K562 (cell line): Measurements from ENCODE around the gene SMIM3. TPM values are rescaled to one million over a fixed set of nuclear protein-coding genes. Genes with fewer than 3 reads are reported as not detected.

ENCODE experiments used
- ATAC-seq: fragments of 200-7000 bp; cut with Tn5 transposase; 3 replicates; pipeline ENCODE4 v1.9.1; 2020; ENCODE audit warnings: moderate library complexity
- BruUV-seq: library from RNA; stranded (reverse); fragments of 400-500 nt; replicated peaks from 2 replicates; lab custom pipeline; 2021; lab: Mats Ljungman, UMichigan
- CTCF ChIA-PET: fragments of 300-600 bp; formaldehyde crosslinking; extraction: SDS; loops from one replicate; lab custom pipeline; 2021; ENCODE audit warnings: low intra/inter-chr PET ratio; lab: Yijun Ruan, JAX
- POLR2A ChIA-PET: fragments of 300-600, 350-650 bp; sonication (Branson Sonifier 250); formaldehyde crosslinking; extraction: SDS; loops from one replicate; lab custom pipeline; 2021; ENCODE audit warnings: antibody characterized with exemption, inconsistent platforms; lab: Yijun Ruan, JAX
- DNase-seq, 4 experiments: peaks; one replicate each; pipeline versions ENCODE4 v3.0.0 to v3.0.0-alpha.2; 2011 to 2018; ENCODE audit warnings: low spot score in 3 of 4, mixed read lengths in 3 of 4; ENCODE audit errors: extremely low read depth in 1 of 4
- FAIRE-seq: peaks from 2 replicates; lab custom pipeline; 2011; peaks lifted over from hg19 to GRCh38; lab: Jason Lieb, UNC
- H2AFZ ChIP-seq: 2 replicates; pipeline ENCODE4 v1.6.0; 2011; ENCODE audit warnings: low read depth, low read length, control low read depth, inconsistent platforms
- H3K27ac ChIP-seq: fragments of 200-600 bp; 3 replicates; pipeline ENCODE4 v1.8.0; 2011; ENCODE audit warnings: low read depth, mild to moderate bottlenecking, control low read depth, inconsistent platforms, low read length, moderate library complexity, mixed read lengths; ENCODE audit errors: extremely low read depth
- H3K27me3 ChIP-seq, 2 experiments: fragments of 300-600 bp in 1 of 2; 2 replicates in 1 of 2; 3 replicates in 1 of 2; pipeline versions ENCODE4 v1.6.0 to v1.8.0; 2011; ENCODE audit warnings: inconsistent platforms in 2 of 2, low read length in 2 of 2, mild to moderate bottlenecking in 1 of 2, mixed read lengths in 1 of 2, moderate library complexity in 1 of 2; ENCODE audit not compliant: control insufficient read depth in 2 of 2, insufficient read depth in 2 of 2
- H3K36me3 ChIP-seq: fragments of 300-600 bp; 3 replicates; pipeline ENCODE4 v1.8.0; 2011; ENCODE audit warnings: mild to moderate bottlenecking, low read length, inconsistent platforms; ENCODE audit not compliant: control insufficient read depth, insufficient read depth
- H3K4me1 ChIP-seq, 2 experiments: fragments of 200-600 bp in 1 of 2; replicated peaks in 1 of 2; 2 replicates in 1 of 2; 3 replicates in 1 of 2; pipeline versions ENCODE4 v1.5.1 to v1.8.0; 2011; ENCODE audit warnings: inconsistent platforms in 2 of 2, low read length in 2 of 2, mild to moderate bottlenecking in 1 of 2, mixed read lengths in 1 of 2, moderate library complexity in 1 of 2; ENCODE audit not compliant: control insufficient read depth in 2 of 2, insufficient read depth in 2 of 2
- H3K4me2 ChIP-seq: 2 replicates; pipeline ENCODE4 v1.6.1; 2011; ENCODE audit warnings: low read length, control low read depth, inconsistent platforms, mixed read lengths; ENCODE audit not compliant: insufficient read depth
- H3K4me3 ChIP-seq: fragments of 200-600 bp; sonication (generic), shearing (Covaris generic); 2 replicates; pipeline ENCODE4 v1.5.1; 2016; ENCODE audit warnings: control low read depth, inconsistent platforms
- H3K79me2 ChIP-seq: fragments of 200-600 bp; 3 replicates; pipeline ENCODE4 v1.8.0; 2011; ENCODE audit warnings: low read length, inconsistent platforms; ENCODE audit not compliant: control insufficient read depth, insufficient read depth
- H3K9ac ChIP-seq, 2 experiments: 2 replicates each; pipeline versions ENCODE4 v1.6.0 to v1.6.1; 2011; ENCODE audit warnings: low read depth in 2 of 2, low read length in 2 of 2, control low read depth in 1 of 2, inconsistent platforms in 1 of 2, mild to moderate bottlenecking in 1 of 2, mixed read lengths in 1 of 2; ENCODE audit not compliant: insufficient read depth in 1 of 2
- H3K9me1 ChIP-seq: one replicate; pipeline ENCODE4 v1.6.0; 2011; ENCODE audit warnings: inconsistent platforms, mild to moderate bottlenecking, low read length, moderate library complexity; ENCODE audit not compliant: control insufficient read depth, insufficient read depth
- H3K9me3 ChIP-seq: replicated peaks from 2 replicates; pipeline ENCODE4 v1.5.1; 2011; ENCODE audit warnings: low read depth, low read length, inconsistent platforms; ENCODE audit not compliant: control insufficient read depth, insufficient read depth
- H4K20me1 ChIP-seq: replicated peaks from 2 replicates; pipeline ENCODE4 v1.6.1; 2011; ENCODE audit warnings: low read length, inconsistent platforms, mixed read lengths; ENCODE audit not compliant: control insufficient read depth, insufficient read depth
- BRD9 ChIP-seq: fragments of 450-650 bp; IDR thresholded peaks from 2 replicates; pipeline ENCODE4 v1.6.1; 2018; ENCODE audit warnings: low read depth; ENCODE audit not compliant: partially characterized antibody
- CBX2 ChIP-seq: fragments of 200-600 bp; sonication (generic); IDR thresholded peaks from one replicate; pipeline ENCODE4 v1.6.1; 2012; ENCODE audit warnings: mild to moderate bottlenecking, low read length, inconsistent platforms; ENCODE audit not compliant: insufficient read depth, poor library complexity, severe bottlenecking
- GABPB2 ChIP-seq: fragments of 250-450 bp; sonication (Bioruptor Pico); conservative IDR thresholded peaks from 2 replicates; pipeline ENCODE4 v1.5.1; 2021; ENCODE audit warnings: mild to moderate bottlenecking
- HNRNPK ChIP-seq: fragments of 200-400 bp; formaldehyde crosslinking; IDR thresholded peaks from one replicate; pipeline ENCODE4 v1.6.1; 2018; ENCODE audit warnings: mild to moderate bottlenecking, low read depth, low read length; ENCODE audit not compliant: poor library complexity, severe bottlenecking
- HNRNPL ChIP-seq: fragments of 200-400 bp; formaldehyde crosslinking; IDR thresholded peaks from 2 replicates; pipeline ENCODE4 v1.6.1; 2017; ENCODE audit warnings: low read depth, mild to moderate bottlenecking, low read length
- JUN ChIP-seq, 2 experiments: sonication (generic) in 1 of 2; formaldehyde crosslinking in 1 of 2; IDR thresholded peaks; 2 replicates each; pipeline versions ENCODE4 v1.6.1 to v1.8.0; 2012 to 2022; ENCODE audit warnings: borderline replicate concordance in 2 of 2, mild to moderate bottlenecking in 2 of 2, improper control_type of control experiment in 1 of 2, low read depth in 1 of 2, low read length in 1 of 2, missing genetic modification reagents in 1 of 2
- KAT2B ChIP-seq: IDR thresholded peaks from one replicate; pipeline ENCODE4 v1.6.1; 2012; ENCODE audit warnings: low read depth, mild to moderate bottlenecking, control low read depth, inconsistent platforms, low read length, moderate library complexity
- NFE2 ChIP-seq: IDR thresholded peaks from 2 replicates; pipeline ENCODE4 v1.6.1; 2014; ENCODE audit warnings: antibody characterized with exemption, low read depth
- NFXL1 ChIP-seq: fragments of 450-650 bp; formaldehyde crosslinking; IDR thresholded peaks from 2 replicates; pipeline ENCODE4 v1.4.0; 2021; ENCODE audit warnings: mild to moderate bottlenecking
- RBM14 ChIP-seq: fragments of 200-400 bp; formaldehyde crosslinking; IDR thresholded peaks from 2 replicates; pipeline ENCODE4 v1.6.1; 2018; ENCODE audit warnings: low read depth, mild to moderate bottlenecking, low read length, moderate library complexity, borderline replicate concordance; ENCODE audit not compliant: insufficient read depth
- RBM22 ChIP-seq: fragments of 200-400 bp; formaldehyde crosslinking; IDR thresholded peaks from 2 replicates; pipeline ENCODE4 v1.6.1; 2018; ENCODE audit warnings: low read length, low read depth; ENCODE audit not compliant: poor library complexity, severe bottlenecking
- SMAD2 ChIP-seq: fragments of 150-350 bp; IDR thresholded peaks from 2 replicates; pipeline ENCODE4 v1.6.1; 2014; ENCODE audit warnings: low read depth, mild to moderate bottlenecking, low read length
- SP2 ChIP-seq: IDR thresholded peaks from 2 replicates; pipeline ENCODE4 v1.6.1; 2011; ENCODE audit warnings: mild to moderate bottlenecking, low read depth, low read length, moderate library complexity; ENCODE audit not compliant: poor library complexity, severe bottlenecking; ENCODE audit errors: extremely low read depth
- TCF7 ChIP-seq: sonication (generic); IDR thresholded peaks from 2 replicates; pipeline ENCODE4 v1.6.1; 2016; ENCODE audit warnings: antibody characterized with exemption, borderline replicate concordance
- TRIM28 ChIP-seq: fragments of 450-650 bp; IDR thresholded peaks from 2 replicates; pipeline ENCODE4 v1.6.1; 2017
- ZNF140 ChIP-seq: fragments of 250-450 bp; sonication (Bioruptor Pico); IDR thresholded peaks from 2 replicates; pipeline ENCODE4 v1.8.0; 2021; ENCODE audit warnings: moderate library complexity, mild to moderate bottlenecking, inconsistent platforms
- ZNF274 ChIP-seq: IDR thresholded peaks from 2 replicates; pipeline ENCODE4 v1.6.1; 2011; ENCODE audit warnings: low read depth, mild to moderate bottlenecking, low read length, moderate library complexity, borderline replicate concordance
- ZNF354B ChIP-seq: fragments of 250-450 bp; sonication (Bioruptor Pico); IDR thresholded peaks from 2 replicates; pipeline ENCODE4 v1.4.0; 2020
- ZSCAN32 ChIP-seq: fragments of 450-650 bp; formaldehyde crosslinking; IDR thresholded peaks from 2 replicates; pipeline ENCODE4 v1.4.0; 2020; ENCODE audit warnings: mild to moderate bottlenecking, moderate library complexity
- in situ Hi-C: fragments of 300-500 bp; cut with MboI; formaldehyde crosslinking; loops from 4 replicates; pipeline ENCODE4 v1.15.0; 2018; ENCODE audit warnings: inconsistent platforms, mixed read lengths
- intact Hi-C: fragments of 100-400 bp; cut with micrococcal nuclease; formaldehyde crosslinking; loops from 2 replicates; pipeline ENCODE4 v1.14.2; 2022
- polyA plus RNA-seq, 8 experiments: library from polyadenylated mRNA; depleted of rRNA in 4 of 8; stranded (reverse) in 5 of 8; unstranded in 3 of 8; fragments of >200 nt; fragmentation: Nextera tagmentation in 2 of 8; fragmentation: Illumina TruSeq in 1 of 8; extraction: Ambion mirVana in 2 of 8; extraction: Trizol in 1 of 8; gene quantifications; 2 replicates each; pipeline versions ENCODE4 v1.2.1 to v1.2.3, GENCODE V29; 2011 to 2014; ENCODE audit warnings: inconsistent platforms in 1 of 8, missing spikeins in 1 of 8
- total RNA-seq, 7 experiments: library from RNA; depleted of rRNA in 6 of 7; stranded (reverse); fragments of >200 nt in 6 of 7; fragmentation: Illumina TruSeq in 2 of 7; extraction: Trizol in 2 of 7; gene quantifications; 2 replicates each; pipeline versions ENCODE4 v1.2.1 to v1.2.3, GENCODE V29; 2011 to 2021; ENCODE audit warnings: low replicate concordance in 1 of 7

SMIM3 gene
- total and polyA plus RNA-seq, 9 of the 15 experiments (the other 6 are each of a cell fraction or from before 2014, with no cell fraction given): 4.1 to 27.7 (median 13.6) TPM

DNA sequence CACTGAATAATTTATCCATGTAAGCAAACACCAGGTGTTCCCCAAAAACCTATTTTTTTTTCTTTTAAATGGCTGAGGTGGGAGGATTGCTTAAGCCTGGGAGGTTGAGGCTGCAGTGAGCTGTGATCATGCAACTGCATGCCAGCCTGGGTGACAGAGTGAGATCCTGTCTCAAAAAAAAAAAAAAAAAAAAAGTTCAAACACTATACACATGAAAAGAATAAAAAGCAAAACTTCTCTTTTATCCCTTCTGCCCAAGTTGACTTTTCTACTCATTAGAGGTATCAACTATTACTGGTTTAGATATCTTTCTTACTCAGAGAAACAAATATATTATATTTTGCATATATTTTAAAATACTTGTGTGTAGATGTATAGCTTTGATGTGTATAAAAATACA lies 37.6 kb upstream of the SMIM3 start:
- Histone ChIP-seq H4K20me1 (no peaks in the 10 kb centered on the region), H3K9ac (no peak overlapping the region), H3K36me3 (peaks cover 29% of the 10 kb centered on the region), H3K27me3 (no peaks in the 10 kb centered on the region), H3K4me2 (no peak overlapping the region), H3K9me3 (no peaks in the 10 kb centered on the region), H3K4me3 (no peak overlapping the region), H3K27ac (no peak overlapping the region), H3K79me2 (peaks cover 48% of the 10 kb centered on the region), H3K9me1 (no peaks in the 10 kb centered on the region), H2AFZ (no peak overlapping the region), H3K4me1 (no peaks in the 10 kb centered on the region; a peak in 2 of 5 replicates)
- intact Hi-C loops: no loop called here
- ATAC-seq: no peak
- CTCF ChIA-PET: no interaction called here
- FAIRE-seq: no peak
- no TSS peak for BruUV-seq
- POLR2A ChIA-PET: interaction anchor here (0.7 to 2.1 kb wide), 4 partner anchors 9 to 41 kb away, joined by 3 to 4 read pairs (median 4); partner anchors contain the start of genes DCTN4 and RBM22
- no peak for DNase-seq
- in situ Hi-C loops: no loop called here
- no peak for TF ChIP-seq ZSCAN32 (CRISPR knock-in tag)
- no peak for TF ChIP-seq NFXL1 (CRISPR knock-in tag)
- TF ChIP-seq RBM22: no peak
- TF ChIP-seq JUN (IDR thresholded peaks at IDR 0.05; ENCODE audit: borderline replicate concordance, low read depth, low read length): no peak
- no peak for TF ChIP-seq JUN (CRISPR knock-in tag; IDR thresholded peaks at IDR 0.05; ENCODE audit: borderline replicate concordance)
- TF ChIP-seq TRIM28: no peak
- TF ChIP-seq ZNF274: no peak
- no peak for TF ChIP-seq NFE2
- TF ChIP-seq HNRNPL: no peak
- TF ChIP-seq GABPB2: no peak
- TF ChIP-seq BRD9: no peak
- no peak for TF ChIP-seq TCF7
- no peak for TF ChIP-seq SP2
- no peak for TF ChIP-seq ZNF140 (CRISPR knock-in tag)
- TF ChIP-seq HNRNPK: no peak
- no peak for TF ChIP-seq SMAD2
- no peak for TF ChIP-seq CBX2
- no peak for TF ChIP-seq RBM14
- TF ChIP-seq ZNF354B (CRISPR knock-in tag): no peak
- TF ChIP-seq KAT2B: no peak
